ENCODE data around the gene PCA3.

GRCh38 chr9:76798527-76798926, 34.3 kb downstream of the PCA3 start:
- TF ChIP-seq POLR2A (IDR thresholded peaks at IDR 0.05): no peak
- TF ChIP-seq CTCF (IDR thresholded peaks at IDR 0.05): no peak
